Vagina (tissue), 2 donors: ENCODE measurements around the gene NCKAP5L.

ENCODE experiments used
- CTCF ChIP-seq, 3 experiments: fragments of 450-650 bp in 2 of 3; fragments of 200-600 bp in 1 of 3; sonication (generic) in 1 of 3; IDR thresholded peaks; one replicate each; pipeline ENCODE4 v1.5.1; 2017 to 2019; ENCODE audit warnings: antibody characterized with exemption in 3 of 3, mild to moderate bottlenecking in 2 of 3, moderate library complexity in 2 of 3
- POLR2A ChIP-seq, 2 donors: fragments of 450-650 bp; IDR thresholded peaks; one replicate each; pipeline ENCODE4 v1.6.1; 2017; ENCODE audit warnings: antibody characterized with exemption in 2 of 2, mild to moderate bottlenecking in 2 of 2, moderate library complexity in 2 of 2

- TF ChIP-seq CTCF (IDR thresholded peaks at IDR 0.05) (no peak), POLR2A (IDR thresholded peaks at IDR 0.05) (no peak)
Measured at GRCh38 chr12:49798934-49799333, 29.3 kb downstream of the NCKAP5L start.
